Stimulated activated CD4-positive, alpha-beta T cell treated with anti-CD3 and anti-CD28 coated beads, Interleukin-4, amount 100 ng/mL, for 24 hours (primary cell): ENCODE results near the gene PRG2.

Experiments
- DNase-seq: peaks from one replicate; pipeline ENCODE4 v3.0.0-alpha.2; 2020

Gene PRG2, protein sequence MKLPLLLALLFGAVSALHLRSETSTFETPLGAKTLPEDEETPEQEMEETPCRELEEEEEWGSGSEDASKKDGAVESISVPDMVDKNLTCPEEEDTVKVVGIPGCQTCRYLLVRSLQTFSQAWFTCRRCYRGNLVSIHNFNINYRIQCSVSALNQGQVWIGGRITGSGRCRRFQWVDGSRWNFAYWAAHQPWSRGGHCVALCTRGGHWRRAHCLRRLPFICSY

DNA sequence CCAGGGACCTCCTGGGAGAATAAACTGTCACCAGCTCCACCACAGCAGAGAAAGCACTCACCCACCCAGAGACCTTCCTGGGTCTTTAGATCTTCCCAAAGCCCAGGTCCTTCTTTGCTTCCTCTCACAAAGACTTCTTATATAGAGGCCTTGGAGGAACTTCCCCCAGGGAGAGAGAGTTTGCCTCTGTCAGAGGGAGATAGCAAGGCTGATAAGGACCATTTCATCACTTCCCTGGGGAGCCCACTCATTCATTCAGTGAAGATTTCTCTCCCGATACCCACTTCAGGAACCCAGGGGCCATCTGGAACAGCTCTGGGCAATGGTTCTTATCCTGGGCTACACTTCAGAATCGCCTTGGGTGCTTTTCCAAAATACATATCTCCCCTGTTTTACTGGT lies at the start of gene PRG2:
Gene PRG2, minus strand, starts transcription at position 116 of the 400 bp plus-strand sequence. CDS start 706 bp downstream, outside the sequence.
- no peak for DNase-seq

DNA sequence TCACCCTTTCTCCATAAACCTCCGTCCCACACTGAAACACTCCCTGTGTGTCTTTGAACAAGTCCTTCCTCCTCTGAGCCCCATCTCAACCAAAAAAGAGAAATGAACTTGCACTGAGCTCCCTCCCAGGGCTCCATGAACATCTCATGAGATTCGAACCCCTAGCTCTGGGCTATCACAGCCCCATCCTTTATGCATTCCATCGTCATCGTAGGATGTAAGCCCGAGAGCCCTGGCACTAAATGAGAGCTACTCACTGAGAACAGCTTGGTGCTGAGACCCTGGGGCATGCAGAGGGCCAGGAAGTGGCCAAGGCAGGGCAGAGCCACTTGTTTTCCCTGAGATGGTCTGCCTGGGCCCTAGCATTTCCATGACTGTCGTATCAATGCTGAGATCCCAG lies 49.3 kb upstream of the PRG2 start:
- DNase-seq: no peak

DNA sequence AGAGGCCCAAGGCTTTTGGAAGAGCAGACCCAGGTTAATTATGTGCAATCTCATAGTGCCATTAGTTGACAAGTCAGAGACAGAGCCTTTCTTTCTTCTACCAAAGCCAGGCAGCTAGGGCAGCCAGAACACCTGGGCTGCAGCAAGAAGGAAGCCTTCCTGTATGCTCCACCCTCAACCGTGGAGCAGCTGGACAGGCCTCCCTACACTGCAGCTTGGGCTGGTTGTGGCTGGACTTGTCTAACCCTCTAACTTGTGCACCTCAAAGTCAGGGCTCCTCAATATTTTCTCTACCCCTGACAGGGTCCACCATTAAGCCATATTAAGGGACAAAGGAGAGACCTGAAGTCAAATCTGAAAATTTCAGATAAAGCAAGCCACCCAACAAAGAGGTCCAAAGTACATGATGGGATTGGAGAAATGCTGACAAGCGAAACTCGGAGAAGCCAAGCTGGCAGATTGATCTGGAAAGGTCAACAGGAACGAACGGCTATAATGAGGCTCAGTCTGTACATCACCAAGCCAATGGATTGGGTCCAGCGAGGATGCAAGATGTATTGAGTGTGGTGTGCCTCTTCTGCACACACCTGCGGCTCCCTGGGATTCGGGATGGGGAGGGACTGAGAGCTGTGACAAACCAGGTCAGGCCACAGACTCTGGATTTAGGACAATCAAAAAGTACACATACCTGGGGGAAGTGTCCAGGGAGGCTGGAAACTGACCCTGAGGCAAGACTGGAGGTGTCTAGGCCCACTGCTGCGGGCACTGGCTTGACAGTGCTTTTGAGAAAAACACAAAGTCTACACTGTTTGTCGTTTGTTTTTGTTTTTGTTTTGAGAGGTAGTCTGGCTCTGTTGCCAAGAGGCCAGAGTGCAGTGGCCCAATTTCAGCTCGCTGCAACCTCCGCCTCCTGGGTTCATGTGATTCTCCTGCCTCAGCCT lies 48.2 kb upstream of the PRG2 start:
- no peak for DNase-seq

DNA sequence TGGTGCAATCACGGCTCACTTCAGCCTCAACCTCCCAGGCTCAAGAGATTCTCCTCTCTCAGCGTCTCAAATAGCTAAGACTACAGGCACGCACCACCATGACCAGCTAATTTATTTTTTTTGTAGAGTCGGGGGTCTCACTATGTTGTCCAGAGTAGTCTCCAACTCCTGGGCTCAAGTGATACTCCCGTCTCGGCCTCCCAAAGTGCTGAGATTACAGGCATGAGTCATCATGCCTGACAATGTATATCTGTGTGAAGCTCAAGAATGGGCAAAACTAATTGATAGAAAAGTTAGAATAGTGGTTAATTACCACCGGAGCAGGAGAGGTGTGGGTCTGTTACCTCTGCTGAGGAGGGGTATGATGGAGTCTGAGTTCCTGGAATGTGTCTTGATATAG lies 45.6 kb upstream of the PRG2 start:
- DNase-seq: no peak

DNA sequence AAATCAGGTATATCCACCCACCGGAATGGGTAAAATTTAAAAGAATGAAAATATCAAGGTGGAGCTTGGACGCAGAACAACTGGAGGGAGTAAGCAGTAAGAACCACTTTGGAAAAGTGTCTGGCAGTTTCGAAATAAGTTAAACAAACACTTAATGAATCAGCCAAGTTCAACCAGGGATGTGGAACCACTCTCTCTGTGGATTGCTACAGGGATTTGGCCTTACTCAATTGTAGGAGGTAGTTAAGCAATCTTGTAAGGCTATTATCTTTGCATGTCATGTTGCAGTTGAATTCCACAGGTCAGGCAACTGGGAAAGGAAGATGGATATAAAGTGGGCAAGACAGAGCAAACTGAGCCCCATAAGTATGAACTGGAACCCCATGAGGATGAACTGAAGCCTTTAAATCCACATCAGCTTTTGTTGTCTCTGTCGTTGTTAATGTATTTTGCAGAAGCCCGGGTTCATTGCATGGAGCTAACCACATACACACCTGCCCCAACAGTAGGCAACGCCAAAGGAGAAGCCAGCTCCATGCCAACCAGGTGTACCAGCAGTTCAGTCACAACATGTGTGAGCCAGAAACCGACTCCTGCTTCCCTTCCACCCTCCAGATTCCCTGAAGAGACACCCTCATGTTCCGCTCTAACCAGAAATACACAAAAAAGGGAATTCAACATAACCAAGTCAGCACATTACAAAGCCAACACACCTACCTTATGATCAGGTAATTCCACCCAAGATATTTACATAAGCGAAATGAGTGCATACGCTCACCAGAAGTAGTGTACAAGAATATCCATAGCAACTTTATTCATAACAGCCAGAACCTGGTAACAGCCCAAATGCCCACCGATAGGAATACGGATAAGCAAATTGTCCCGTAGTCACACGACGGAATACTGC lies 44.4 kb upstream of the PRG2 start:
- DNase-seq: no peak

DNA sequence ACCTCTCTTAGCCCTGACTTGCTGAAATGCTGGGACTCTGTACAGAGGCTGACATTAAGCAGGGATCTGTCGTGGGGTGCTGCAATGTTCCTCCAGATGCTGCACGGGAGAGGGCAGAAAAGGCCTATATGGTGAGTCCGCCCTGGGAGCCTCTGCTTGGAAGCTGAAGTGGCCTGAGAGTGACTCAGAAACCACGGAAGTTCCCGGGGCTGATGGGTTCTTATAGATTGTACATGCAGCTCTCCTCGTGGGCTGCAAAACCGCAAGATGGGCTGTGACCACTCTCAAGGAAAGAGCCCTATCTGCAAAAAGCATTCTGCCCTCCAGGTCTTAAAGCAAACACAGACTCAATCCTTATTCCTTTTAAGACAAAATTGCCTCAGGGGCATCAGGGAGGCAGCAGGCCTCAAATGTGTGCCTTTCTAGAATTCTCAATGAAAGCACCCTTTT lies 42.3 kb upstream of the PRG2 start:
- DNase-seq: no peak

DNA sequence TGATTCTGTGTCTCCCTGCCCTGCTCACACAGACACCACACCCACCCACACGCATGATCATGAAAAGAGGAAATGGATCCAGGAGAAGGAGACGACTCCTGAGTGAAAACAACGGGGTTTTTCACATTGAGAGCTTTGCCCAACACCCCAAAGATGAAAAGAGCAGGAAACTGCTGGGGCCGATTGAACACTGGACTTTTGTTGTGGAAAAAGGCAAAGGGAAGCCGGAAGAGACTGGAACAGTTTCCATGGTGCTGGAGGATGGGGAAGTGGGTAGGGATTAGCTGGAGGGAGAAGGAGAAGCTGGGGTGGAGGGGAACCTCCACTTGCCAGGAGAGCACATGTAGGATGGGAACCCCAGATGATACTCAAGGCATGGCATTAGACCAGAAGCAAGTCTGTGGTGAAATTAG lies 41.7 kb upstream of the PRG2 start:
- DNase-seq: no peak

DNA sequence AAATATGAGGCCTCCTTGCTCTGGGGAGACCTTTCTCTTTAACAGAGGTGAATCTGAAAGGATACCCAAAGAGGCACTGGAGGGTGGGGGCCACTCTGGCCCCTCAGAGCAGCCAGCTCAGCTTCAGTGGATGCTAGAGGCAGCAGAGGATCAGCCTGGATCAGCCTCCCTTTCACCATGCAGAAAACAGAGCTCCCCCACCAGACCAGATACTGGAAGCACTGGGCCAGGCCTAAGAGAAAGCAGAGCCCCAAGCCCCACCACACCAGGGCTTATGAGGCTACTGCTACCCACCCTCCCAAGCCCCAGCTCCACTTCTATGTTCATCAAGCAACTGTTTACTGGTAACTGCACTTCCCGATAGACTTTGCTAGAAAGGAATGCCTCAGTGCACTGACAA lies 40.5 kb upstream of the PRG2 start:
- DNase-seq: no peak

DNA sequence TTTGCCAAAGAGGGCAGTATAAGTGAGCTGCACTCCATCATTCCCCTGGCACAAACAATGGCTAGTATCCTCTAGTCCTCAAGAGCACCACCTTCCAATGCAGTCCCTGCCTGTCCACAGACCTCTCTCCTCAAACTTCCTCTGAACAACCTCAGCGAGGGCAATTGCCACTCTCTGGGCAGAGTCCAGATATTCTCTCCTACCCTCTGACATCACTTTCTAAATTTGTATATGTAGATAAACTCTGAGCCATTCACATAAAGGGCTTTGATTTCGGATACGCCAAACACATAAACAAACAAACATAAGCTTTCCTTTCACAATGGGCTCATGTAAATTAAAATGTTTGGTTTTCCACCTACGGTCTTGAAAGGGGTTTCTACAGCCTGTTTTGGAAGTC lies 39.5 kb upstream of the PRG2 start:
- no peak for DNase-seq

DNA sequence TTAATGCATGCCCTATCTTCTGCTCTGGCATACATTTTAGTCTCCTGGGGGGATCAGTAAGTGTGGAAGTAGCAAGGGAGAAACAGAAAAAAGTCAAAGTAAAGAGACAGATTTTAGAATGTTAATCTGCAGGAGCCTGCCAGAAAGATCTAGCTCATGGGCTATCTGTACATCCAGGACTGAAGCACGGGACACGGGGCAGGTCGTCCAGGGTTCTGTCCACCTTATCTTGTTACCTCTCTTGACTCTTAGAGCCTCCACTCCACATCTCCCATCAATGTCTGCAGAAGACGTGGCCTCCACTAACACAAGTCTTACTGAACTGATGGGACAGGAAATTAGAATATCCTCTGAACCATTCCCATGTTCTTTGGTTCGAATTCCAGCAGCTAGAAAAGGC lies 38.2 kb upstream of the PRG2 start:
- DNase-seq: no peak

DNA sequence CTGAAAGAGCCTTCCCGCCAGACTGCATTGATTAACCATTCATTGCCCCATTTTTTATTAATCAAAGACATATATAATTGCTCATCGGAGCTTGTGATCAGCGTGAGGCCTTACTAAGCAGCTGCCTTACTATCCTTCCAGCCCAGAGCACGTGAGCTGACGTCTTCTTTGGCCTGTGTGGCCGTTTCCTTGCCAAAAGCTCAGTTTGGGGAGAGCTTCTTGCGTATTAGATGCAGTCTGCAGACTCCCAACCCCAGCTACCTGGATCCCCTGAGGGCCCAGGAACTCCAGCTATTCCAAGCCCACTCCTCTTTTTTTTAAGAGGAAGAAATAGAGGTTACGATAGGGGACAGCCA lies 37.3 kb upstream of the PRG2 start:
- DNase-seq: no peak

DNA sequence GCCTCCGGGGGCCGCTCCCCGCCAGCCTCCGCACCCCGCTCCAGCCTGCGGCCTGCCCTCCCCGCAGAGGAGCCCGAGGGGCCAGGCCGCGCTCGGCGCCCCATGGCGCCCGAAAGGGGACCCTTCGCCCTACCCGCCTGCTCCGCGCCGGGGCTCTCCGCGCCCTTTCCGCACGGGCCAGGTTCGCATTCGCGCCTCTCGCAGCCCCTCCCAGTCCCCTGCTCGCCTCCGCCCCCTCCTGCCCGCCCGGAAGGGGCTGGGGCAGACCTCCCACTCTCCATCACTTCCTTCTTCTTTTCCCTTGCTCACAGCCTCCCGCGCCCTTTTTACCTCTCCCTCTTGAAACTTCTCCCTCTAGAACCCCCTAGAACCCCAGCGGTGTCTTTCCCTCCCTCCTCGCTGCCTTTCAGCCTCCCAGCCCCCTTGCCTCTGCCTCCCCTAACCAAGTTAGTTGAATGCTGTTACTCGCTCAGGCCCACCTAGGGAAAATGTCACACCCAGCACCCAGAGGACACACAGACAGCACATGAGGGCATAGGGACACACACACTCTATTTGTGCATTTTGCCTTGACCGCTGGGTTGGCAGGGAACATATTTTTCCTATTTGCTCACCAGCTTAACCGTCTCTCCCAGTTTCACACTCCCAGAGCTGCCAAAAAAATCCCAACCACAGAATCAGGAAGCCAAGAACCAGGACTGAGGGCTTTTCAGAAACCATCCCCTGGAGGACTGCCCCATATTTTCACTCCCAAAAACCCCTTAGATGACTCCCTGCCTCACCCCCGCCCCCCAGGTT lies 36.7 kb upstream of the PRG2 start, which contains the start of gene SLC43A3:
Gene SLC43A3, minus strand, starts transcription at position 193 of the 798 bp plus-strand sequence. CDS start 949 bp downstream, outside the sequence.
- peak; percentile 84 for DNase-seq

DNA sequence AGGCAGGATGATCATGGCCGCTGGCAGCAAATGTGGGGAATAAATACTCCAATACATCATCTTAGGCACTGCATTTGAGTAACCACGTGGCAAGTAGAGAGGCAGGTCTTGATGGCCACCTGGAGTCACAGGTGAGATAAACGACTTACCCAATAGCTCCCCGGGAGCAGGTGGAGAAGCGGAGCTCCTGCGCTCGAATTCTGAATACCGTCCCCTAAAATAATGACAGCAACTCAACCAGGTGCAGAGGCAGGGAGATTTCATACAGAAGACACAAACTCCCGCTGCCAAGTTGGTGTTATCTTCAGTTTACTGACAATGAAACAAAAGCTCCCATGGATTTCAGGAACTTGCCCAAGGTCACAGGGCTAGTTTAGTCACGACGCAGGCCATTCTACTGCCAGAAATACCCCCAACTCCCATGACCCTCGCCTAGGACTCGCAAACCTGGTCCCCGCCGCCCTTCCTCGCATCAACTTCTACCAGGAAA lies 36.0 kb upstream of the PRG2 start:
- no peak for DNase-seq

DNA sequence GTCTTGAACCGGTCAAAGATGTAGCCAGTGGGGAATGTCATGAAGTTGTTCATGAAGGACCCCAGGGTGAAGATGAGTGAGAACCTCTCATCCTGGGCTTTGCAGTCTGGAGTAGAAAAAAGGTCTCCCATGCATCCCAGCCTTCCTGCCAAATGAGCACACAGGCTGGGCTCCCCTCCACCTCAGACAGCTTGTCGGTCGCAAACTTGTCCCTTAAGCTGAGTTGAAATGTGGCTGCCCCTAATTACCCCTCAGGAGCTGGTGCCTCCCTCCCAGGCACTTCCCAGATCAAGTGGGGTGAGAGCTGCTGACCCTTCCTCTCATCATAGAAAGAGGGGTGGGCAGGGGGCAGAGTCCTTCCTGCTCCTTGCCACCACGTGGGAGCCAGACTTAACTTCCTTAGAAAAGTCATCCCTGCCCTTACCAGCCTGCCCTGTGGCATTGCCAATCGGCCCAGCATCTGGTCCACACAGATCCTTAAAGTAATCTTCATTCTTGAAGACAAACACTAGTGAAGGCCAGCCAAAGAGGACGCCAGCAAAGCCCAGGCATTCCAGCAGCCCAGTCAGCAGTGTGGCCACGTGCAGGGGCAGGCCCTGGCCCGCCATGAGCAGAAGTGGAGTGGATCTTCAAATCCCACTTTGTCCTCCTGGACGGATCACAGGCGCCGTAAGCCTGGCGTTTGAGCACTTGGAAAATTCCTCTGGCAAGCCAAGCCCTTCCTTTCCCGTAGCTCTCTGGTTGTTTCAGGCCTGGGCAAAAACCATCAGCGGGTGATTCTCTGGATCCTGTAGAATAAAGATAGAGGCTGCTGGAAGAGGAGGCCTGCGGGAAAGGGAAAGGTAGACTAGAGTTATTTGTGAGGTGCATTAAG lies 35.4 kb upstream of the PRG2 start:
- no peak for DNase-seq

DNA sequence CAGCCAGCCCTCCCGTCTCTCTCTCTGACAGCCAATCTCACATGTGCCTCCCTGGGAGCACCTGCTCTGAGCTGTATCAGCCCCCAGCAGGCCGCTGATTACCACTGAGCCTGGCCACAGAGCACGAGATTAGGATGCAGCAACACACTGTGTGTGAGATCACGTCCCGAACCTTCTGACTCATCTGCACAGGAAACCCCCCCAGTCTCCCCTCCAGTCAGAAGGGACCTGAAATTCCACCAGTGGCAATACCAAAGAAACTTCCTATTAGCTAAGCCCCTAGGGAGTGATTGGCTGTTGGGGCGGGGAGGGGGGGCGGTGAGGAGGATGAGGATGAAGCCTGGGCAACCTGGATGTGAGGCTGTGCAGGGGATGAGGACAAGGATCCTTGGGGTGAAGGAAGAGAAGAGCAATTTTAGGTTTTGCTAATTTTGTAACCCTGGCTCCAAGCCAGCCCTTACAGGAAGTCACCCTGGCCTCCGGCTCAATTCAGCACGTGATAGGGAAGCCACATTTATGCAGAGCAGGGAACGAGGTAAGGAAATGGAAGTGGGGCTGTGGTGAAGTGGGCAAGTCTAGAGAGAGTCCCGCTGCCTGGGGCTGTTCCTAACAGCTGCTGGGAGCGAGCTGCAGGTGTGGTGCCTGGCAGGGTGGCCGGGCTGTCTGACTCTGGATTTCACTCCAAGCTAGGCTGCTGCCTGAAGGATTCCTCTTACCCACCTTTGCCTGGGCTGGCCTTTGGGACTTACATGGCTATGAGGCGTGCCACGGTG lies 34.5 kb upstream of the PRG2 start:
- DNase-seq: peak; percentile 93

DNA sequence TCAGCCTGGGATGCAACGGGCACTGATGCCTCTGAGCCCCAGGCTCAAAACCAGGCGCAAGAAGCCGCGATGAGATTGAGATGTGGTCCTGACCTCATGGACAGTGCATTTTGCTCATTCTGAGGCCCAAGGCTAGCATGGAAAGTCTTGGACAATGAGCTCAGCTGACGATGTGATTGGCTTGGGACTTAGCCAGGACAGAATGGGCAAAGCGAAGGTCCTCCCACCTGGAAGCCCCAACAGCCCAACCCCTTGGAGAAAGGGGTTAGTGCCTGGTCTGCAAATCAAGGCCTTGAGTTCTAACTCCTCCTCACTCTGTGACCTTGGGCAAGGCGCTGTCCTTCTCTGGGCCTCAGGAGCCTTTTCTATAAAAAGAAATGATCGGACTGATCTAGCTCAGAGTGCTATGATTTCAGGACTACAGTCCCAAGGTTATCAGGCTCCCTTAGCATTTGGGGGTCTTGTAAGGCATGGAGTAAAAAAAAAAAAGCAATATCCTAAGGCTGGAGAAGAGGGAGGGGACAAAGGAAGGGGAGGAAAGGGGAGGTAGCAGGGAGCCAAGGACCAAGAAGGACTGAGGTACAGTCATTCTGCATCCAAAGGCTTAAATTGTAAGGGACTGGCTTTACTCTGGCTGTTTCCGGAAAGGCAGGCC lies 33.8 kb upstream of the PRG2 start:
- no peak for DNase-seq

DNA sequence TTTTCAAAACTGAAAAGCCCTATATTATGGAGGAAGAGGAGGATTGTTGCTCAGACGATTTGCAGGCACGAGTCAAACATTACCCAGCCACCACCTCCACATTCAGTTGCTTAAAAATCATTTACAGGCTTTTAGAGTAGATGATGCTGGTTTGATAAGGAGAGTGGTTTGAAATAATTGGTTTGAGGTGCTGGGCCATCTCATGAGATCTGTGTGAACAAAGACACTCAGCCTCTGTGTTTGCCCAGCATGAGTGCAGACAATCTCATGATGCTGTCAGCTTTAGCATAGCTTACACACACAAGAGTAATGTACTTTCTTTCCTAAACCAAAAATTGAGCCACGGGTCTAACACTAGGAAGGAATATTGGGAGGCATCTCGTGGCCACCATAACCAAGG lies 32.2 kb upstream of the PRG2 start:
- DNase-seq: no peak

DNA sequence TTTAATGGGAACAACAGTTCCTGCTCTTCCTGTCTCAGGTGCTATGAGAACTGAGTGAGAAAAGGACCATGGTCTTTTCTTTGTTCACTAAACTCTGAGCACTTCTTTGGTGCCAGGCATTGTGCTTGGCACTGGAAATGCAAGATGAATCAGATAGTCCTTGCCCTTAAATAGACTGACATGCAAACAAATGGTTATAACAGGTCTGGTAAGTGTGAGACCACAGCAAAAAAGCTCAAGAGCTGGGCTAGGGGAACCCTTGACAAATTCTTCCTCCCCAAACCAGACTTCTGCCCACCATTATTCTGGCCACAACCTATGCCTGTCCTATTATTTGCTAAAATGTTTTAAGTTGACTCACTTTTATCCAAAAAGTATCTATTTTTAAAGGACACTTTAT lies 31.4 kb upstream of the PRG2 start:
- DNase-seq: no peak

DNA sequence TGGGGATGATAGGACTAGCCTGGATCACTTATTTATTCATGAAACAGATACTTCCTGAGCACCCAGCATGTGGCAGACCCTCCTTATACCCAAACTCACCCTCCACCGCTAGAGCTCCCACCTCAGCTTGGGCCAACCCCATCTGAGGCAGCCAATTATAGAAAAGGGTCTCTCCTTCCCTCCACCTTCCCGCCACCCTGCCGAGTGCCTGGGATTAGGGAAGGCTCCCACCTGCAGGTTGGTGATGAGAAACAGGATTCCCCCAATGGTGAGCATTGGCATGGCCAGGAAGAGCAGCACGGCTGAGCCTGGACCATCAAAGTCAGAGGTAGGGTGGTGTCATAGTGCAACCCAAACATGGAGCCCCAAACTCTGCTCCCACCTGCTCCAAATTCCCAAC lies 30.6 kb upstream of the PRG2 start:
- no peak for DNase-seq

DNA sequence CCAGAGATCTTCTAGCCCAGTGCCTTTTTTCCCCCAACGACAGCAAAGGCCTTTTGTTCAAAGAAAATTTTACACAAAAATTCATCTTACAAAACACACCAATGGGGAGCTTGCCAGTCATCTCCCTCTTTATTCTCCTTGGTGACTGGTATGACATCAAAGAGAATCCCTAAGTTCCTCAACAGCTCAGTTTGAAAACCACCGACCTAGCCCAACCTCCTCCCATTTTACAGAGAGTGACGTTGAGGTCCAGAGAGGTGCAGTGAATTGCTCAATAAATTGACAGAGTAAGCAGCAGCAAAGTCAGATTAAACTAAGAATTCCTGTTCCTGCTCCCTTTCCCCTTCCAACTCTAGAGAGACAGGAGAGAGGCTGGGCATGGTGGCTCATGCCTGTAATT lies 28.7 kb upstream of the PRG2 start:
- DNase-seq: no peak
